Bronchial epithelial cell (primary cell): ENCODE measurements around the gene EIF2B2. TPM values are rescaled to one million over a fixed set of nuclear protein-coding genes. Genes with fewer than 3 reads are reported as not detected.

Experiments
- DNase-seq: peaks from one replicate; pipeline ENCODE4 v3.0.0-alpha.2; 2010; ENCODE audit warnings: low read depth
- FAIRE-seq: peaks from 2 replicates; lab custom pipeline; 2011; peaks lifted over from hg19 to GRCh38; lab: Jason Lieb, UNC
- H3K27me3 ChIP-seq: 2 replicates; pipeline ENCODE4 v1.5.1; 2011; ENCODE audit warnings: low read length; ENCODE audit not compliant: control insufficient read depth, insufficient read depth
- H3K36me3 ChIP-seq: 2 replicates; pipeline ENCODE4 v1.5.1; 2011; ENCODE audit warnings: low read length; ENCODE audit not compliant: control insufficient read depth, insufficient read depth
- H3K4me3 ChIP-seq: 2 replicates; pipeline ENCODE4 v1.5.1; 2011; ENCODE audit warnings: mild to moderate bottlenecking, low read depth, low read length, control low read depth
- total RNA-seq: library from RNA; depleted of rRNA; stranded (reverse); fragments of >200 nt; gene quantifications from 2 replicates; pipeline ENCODE4 v1.2.1, GENCODE V29; 2014
- TF ChIP-seq, protein P1 (sequence below): IDR thresholded peaks from 2 replicates; pipeline ENCODE4 v1.5.1; 2011; ENCODE audit warnings: mild to moderate bottlenecking, moderate library complexity, low read length, control low read depth, inconsistent platforms; ENCODE audit not compliant: insufficient read depth, severe bottlenecking

EIF2B2 gene
- total RNA-seq, 1 donor from 2014 or later = 60.6 TPM

DNA sequence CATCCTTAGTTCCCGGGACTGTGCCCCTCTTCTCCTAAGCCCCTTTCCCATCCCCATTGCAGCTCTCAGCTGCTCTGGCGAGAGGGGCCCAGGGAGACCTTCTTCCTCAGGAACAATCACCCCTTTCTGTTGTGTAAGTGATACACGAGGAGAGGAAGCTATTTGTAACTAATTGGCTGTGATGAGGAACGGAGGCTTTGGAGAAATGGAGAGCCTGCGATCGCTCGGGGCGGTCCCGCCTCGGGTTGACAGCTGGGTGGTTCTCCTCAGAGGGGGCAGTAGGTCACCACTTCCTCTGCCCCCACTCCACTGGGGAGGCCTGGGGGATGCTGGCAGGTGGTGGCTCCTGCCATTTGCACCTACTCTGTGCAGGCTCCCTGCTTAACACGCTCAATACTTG, 40.7 kb upstream of the EIF2B2 start:
- Histone ChIP-seq H3K36me3 (no peaks in the 10 kb centered on the region), H3K4me3 (no peak overlapping the region), H3K27me3 (no peaks in the 10 kb centered on the region)
- no peak for DNase-seq
- TF ChIP-seq, protein P1, sequence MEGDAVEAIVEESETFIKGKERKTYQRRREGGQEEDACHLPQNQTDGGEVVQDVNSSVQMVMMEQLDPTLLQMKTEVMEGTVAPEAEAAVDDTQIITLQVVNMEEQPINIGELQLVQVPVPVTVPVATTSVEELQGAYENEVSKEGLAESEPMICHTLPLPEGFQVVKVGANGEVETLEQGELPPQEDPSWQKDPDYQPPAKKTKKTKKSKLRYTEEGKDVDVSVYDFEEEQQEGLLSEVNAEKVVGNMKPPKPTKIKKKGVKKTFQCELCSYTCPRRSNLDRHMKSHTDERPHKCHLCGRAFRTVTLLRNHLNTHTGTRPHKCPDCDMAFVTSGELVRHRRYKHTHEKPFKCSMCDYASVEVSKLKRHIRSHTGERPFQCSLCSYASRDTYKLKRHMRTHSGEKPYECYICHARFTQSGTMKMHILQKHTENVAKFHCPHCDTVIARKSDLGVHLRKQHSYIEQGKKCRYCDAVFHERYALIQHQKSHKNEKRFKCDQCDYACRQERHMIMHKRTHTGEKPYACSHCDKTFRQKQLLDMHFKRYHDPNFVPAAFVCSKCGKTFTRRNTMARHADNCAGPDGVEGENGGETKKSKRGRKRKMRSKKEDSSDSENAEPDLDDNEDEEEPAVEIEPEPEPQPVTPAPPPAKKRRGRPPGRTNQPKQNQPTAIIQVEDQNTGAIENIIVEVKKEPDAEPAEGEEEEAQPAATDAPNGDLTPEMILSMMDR = no peak
- no peak for FAIRE-seq

DNA sequence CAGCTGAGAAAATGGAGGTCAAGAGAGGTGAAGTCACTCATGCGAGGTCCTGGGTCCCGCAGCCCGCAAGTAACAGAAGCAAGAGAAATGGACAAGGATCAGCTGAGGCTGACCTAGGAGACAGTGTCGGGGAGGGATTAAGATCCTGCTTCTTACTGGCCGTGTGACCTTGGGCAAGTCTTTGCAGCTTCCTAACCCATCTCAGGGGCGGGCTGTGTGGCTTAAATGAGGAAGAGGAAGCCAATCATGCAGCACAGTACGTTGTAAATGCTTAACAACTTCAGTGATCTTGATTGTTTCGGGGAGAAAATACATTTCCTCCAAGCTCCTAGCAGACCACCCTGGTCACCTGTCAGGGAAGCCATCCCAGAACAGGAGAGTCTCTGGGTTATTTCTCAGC, 40.2 kb upstream of the EIF2B2 start:
- Histone ChIP-seq H3K36me3 (no peaks in the 10 kb centered on the region), H3K27me3 (no peaks in the 10 kb centered on the region), H3K4me3 (no peak overlapping the region)
- no peak for FAIRE-seq
- DNase-seq = no peak
- TF ChIP-seq, protein P1 = no peak

DNA sequence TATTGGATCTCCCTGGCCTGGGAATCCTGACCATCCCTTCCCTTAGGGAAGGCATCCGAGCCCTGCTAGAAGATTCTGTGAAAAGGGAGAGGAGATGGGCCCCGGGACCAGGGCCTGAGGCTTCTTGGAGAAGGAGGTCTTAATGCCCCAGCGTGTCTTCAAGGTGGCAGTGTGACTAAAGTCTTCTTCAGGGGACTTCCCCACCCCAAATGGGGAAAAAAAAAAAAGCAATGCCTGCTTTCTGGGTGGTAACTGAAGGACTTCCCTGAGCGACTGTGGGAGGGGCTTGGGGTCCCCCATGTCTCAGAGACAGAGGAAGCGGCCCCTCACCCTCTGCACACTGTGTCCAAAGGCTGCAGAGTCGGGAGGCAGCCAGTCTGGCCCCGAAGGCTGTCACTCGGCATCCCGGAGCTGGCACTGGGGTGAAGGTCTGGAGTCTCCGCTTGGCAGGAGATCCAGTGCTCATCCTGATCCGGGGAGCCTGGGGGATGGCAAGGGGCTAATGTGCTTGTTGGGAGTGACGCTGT, 39.5 kb upstream of the EIF2B2 start:
- H3K27me3 ChIP-seq = no peaks in the 10 kb centered on the region
- FAIRE-seq (no peak), DNase-seq (no peak)
- TF ChIP-seq, protein P1 = no peak
- no peaks in the 10 kb centered on the region for H3K36me3 ChIP-seq
- H3K4me3 ChIP-seq = no peak overlapping the region

DNA sequence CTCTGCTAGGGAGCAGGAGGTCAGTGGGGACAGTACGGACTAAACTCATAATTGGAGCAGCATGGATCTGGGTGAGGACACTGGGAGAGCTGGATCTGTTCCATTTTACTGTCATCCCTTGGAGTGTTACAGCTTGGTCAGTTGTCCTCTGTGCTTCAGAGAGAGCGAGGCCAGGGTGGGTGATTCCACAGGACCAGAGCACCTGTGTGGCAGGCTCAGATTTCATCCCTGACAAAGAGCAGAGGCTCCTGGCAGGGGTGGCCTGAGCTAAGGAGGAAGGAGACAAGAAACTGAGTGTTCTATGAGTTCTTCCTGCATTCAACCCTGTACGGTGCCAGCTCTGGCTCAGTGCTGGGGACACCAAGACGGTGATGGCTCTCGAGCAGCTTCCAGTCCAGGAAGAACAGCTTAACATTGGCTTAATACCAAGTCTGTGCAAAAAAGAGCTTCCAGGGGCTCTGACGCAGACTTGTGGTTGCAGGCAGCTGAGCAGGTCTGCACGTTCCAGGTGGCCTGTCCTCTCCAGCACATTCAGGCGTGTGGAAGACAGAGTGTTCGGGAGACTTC, 38.9 kb upstream of the EIF2B2 start:
- Histone ChIP-seq H3K36me3 (no peaks in the 10 kb centered on the region), H3K4me3 (no peak overlapping the region), H3K27me3 (no peaks in the 10 kb centered on the region)
- FAIRE-seq = no peak
- TF ChIP-seq, protein P1 = no peak
- DNase-seq = peak; percentile 86

DNA sequence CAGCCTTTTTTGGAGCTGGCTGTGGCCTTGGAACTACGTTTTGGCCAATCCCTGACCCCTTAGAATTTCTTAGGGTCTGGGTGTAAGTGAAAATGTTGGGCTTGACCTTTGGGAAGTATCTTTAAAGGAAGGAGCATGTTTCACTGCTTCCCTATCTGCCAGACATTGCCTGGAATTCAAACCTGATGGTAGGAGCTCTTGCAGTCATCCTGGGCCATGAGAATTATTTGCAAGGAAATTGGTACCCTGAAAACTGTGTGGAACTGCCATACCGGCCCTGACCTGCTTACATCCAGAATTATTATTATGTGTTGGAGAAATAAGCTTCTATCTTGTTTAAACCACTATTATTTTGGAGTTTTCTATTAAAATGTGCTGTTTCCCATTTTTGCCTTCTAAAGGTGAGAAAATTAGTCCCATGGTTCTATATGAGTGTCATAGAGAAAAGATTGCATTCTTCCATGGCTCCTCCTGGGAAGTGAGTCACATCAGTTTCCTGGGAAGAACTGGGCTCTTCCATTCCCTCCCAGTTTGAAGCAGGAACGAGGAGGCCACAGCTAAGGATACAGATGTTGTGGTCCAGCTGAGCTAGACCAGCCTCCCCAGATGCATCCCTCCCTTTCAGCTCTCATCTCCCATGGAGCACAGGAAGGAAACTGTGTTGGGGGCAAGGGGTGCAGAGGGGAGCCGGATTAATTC, 37.8 kb upstream of the EIF2B2 start:
- H3K27me3 ChIP-seq = no peaks in the 10 kb centered on the region
- TF ChIP-seq, protein P1 = no peak
- FAIRE-seq = no peak
- no peak overlapping the region for H3K4me3 ChIP-seq
- no peaks in the 10 kb centered on the region for H3K36me3 ChIP-seq
- peak; percentile 71 for DNase-seq
